OCI-LY7 (cell line): ENCODE data around the gene TM9SF4. TPM values are rescaled to one million over a fixed set of nuclear protein-coding genes. Genes with fewer than 3 reads are reported as not detected.

Experiments
- BruUV-seq: library from RNA; stranded (reverse); fragments of 400-500 nt; replicated peaks from 2 replicates; lab custom pipeline; 2021; lab: Mats Ljungman, UMichigan
- CTCF ChIA-PET: fragments of 300-600 bp; sonication (Branson Sonifier 250); formaldehyde crosslinking; loops from one replicate; lab custom pipeline; 2022; ENCODE audit warnings: antibody characterized with exemption; ENCODE audit not compliant: unreplicated experiment; lab: Charles Lee
- POLR2A ChIA-PET: fragments of 300-600 bp; sonication (Branson Sonifier 250); formaldehyde crosslinking; loops from one replicate; lab custom pipeline; 2022; ENCODE audit warnings: antibody characterized with exemption; lab: Charles Lee
- DNase-seq: peaks from one replicate; pipeline ENCODE4 v3.0.0-alpha.2; 2015; ENCODE audit warnings: low spot score
- H2AFZ ChIP-seq: fragments of 200-600 bp; sonication (generic), shearing (Covaris generic); 2 replicates; pipeline ENCODE4 v1.6.1; 2014; ENCODE audit warnings: mild to moderate bottlenecking, antibody characterized with exemption, low read length, moderate library complexity
- H3K27ac ChIP-seq: fragments of 200-600 bp; sonication (generic); 2 replicates; pipeline ENCODE4 v1.5.1; 2014; ENCODE audit warnings: mixed run types, low read depth, mild to moderate bottlenecking, moderate library complexity, low read length, inconsistent platforms; ENCODE audit not compliant: poor library complexity, severe bottlenecking
- H3K36me3 ChIP-seq: fragments of 200-600 bp; sonication (generic); 2 replicates; pipeline ENCODE4 v1.6.1; 2014; ENCODE audit warnings: mild to moderate bottlenecking, antibody characterized with exemption, low read length, moderate library complexity, mixed read lengths; ENCODE audit not compliant: insufficient read depth
- H3K4me1 ChIP-seq: fragments of 200-600 bp; sonication (generic); 2 replicates; pipeline ENCODE4 v1.5.1; 2014; ENCODE audit warnings: mild to moderate bottlenecking, low read length; ENCODE audit not compliant: insufficient read depth, poor library complexity, severe bottlenecking
- H3K4me2 ChIP-seq: fragments of 200-600 bp; sonication (generic); 2 replicates; pipeline ENCODE4 v1.6.1; 2014; ENCODE audit warnings: mild to moderate bottlenecking, low read length
- H3K4me3 ChIP-seq: fragments of 200-600 bp; sonication (generic); 2 replicates; pipeline ENCODE4 v1.5.1; 2014; ENCODE audit warnings: mild to moderate bottlenecking, low read depth, low read length; ENCODE audit not compliant: poor library complexity, severe bottlenecking
- H3K79me2 ChIP-seq: fragments of 200-600 bp; sonication (generic); 2 replicates; pipeline ENCODE4 v1.6.1; 2016; ENCODE audit warnings: low read depth, mild to moderate bottlenecking, low read length, moderate library complexity, mixed read lengths; ENCODE audit not compliant: insufficient read depth
- H3K9me2 ChIP-seq: fragments of 200-600 bp; sonication (generic); 2 replicates; pipeline ENCODE4 v1.6.1; 2016; ENCODE audit warnings: mild to moderate bottlenecking, low read length, mixed read lengths; ENCODE audit not compliant: insufficient read depth
- H3K9me3 ChIP-seq: fragments of 200-600 bp; sonication (generic); 2 replicates; pipeline ENCODE4 v1.6.1; 2014; ENCODE audit warnings: mild to moderate bottlenecking, mixed run types, low read length, mixed read lengths
- H4K20me1 ChIP-seq: fragments of 200-600 bp; sonication (generic); 2 replicates; pipeline ENCODE4 v1.6.1; 2014; ENCODE audit warnings: mild to moderate bottlenecking, antibody characterized with exemption, low read length, moderate library complexity, mixed read lengths; ENCODE audit not compliant: insufficient read depth
- EZH2phosphoT487 ChIP-seq: fragments of 200-600 bp; sonication (generic); IDR thresholded peaks from 2 replicates; pipeline ENCODE4 v1.6.1; 2018; ENCODE audit warnings: low read depth, borderline replicate concordance, mild to moderate bottlenecking, mixed run types, antibody characterized with exemption, low read length, moderate library complexity, mixed read lengths
- intact Hi-C: fragments of 100-400 bp; cut with micrococcal nuclease; formaldehyde crosslinking; loops from one replicate; pipeline ENCODE4 v1.10.0; 2022; ENCODE audit not compliant: unreplicated experiment
- total RNA-seq, 2 experiments: library from RNA; depleted of rRNA in 1 of 2; stranded (reverse); fragments of >200 nt in 1 of 2; shearing (Covaris generic) in 1 of 2; gene quantifications; 2 replicates each; pipeline ENCODE4 v1.2.3, GENCODE V29; 2014 to 2022
- TF ChIP-seq, protein P1 (sequence below): fragments of 200-600 bp; sonication (generic); conservative IDR thresholded peaks from 2 replicates; pipeline ENCODE4 v1.5.1; 2014; ENCODE audit warnings: mild to moderate bottlenecking, antibody characterized with exemption, low read length, moderate library complexity, mixed read lengths

Gene TM9SF4
- total RNA-seq, 2 experiments from 2014 or later, result 20.8 to 38.9 TPM

DNA sequence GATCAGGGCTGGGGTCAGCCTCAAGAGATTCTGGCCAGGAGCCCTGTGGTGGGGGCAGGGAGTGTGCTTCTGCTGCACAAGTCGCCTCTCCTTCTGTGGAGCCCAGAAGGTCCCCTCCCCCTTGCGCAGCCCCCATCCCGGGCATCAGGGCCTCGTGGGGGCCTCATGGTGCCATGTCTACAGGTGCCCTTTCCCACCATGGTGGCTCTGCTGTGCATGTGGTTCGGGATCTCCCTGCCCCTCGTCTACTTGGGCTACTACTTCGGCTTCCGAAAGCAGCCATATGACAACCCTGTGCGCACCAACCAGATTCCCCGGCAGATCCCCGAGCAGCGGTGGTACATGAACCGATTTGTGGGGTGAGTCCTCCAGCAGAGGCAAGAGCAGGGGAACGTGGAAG, 48.1 kb downstream of the TM9SF4 start:
- H4K20me1 ChIP-seq, result no peaks in the 10 kb centered on the region
- peaks cover 63% of the 10 kb centered on the region for H3K36me3 ChIP-seq
- no peak for TF ChIP-seq EZH2phosphoT487
- TF ChIP-seq, protein P1, sequence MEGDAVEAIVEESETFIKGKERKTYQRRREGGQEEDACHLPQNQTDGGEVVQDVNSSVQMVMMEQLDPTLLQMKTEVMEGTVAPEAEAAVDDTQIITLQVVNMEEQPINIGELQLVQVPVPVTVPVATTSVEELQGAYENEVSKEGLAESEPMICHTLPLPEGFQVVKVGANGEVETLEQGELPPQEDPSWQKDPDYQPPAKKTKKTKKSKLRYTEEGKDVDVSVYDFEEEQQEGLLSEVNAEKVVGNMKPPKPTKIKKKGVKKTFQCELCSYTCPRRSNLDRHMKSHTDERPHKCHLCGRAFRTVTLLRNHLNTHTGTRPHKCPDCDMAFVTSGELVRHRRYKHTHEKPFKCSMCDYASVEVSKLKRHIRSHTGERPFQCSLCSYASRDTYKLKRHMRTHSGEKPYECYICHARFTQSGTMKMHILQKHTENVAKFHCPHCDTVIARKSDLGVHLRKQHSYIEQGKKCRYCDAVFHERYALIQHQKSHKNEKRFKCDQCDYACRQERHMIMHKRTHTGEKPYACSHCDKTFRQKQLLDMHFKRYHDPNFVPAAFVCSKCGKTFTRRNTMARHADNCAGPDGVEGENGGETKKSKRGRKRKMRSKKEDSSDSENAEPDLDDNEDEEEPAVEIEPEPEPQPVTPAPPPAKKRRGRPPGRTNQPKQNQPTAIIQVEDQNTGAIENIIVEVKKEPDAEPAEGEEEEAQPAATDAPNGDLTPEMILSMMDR, result no peak
- no peaks in the 10 kb centered on the region for H3K79me2 ChIP-seq
- no TSS peak for BruUV-seq
- DNase-seq, result no peak
- H3K27ac ChIP-seq, result no peak overlapping the region
- no peaks in the 10 kb centered on the region for H3K9me2 ChIP-seq
- intact Hi-C loops, result loop anchor here (10.0 kb wide), 1 partner anchor 497 kb away; no protein-coding TSS in a partner anchor
- H3K4me3 ChIP-seq, result no peak overlapping the region
- H2AFZ ChIP-seq, result no peak overlapping the region
- ChIA-PET POLR2A (interaction anchor here (0.7 kb wide), 1 partner anchor 344 kb away, joined by 3 read pairs; no protein-coding TSS in a partner anchor), CTCF (no interaction called here)
- H3K4me2 ChIP-seq, result no peak overlapping the region
- no peaks in the 10 kb centered on the region for H3K9me3 ChIP-seq
- no peaks in the 10 kb centered on the region for H3K4me1 ChIP-seq

DNA sequence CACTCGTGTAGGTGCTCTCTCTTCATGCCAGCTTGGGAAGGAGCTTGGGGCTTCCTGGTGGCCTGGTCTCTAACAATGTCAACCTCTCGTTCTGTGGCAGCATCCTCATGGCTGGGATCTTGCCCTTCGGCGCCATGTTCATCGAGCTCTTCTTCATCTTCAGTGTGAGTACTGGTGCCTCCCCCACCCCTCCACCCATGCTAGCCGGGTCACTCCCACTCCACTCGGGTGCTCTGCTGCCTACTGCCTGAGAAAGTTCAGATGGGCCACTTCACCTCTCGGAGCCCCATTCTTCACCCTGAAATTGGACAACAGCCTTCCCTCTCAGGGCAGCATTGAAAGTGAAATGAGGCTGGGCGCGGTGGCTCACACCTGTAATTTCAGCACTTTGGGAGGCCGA, 48.8 kb downstream of the TM9SF4 start:
- Histone ChIP-seq H2AFZ (no peak overlapping the region), H3K27ac (no peak overlapping the region), H3K9me3 (no peaks in the 10 kb centered on the region), H3K4me3 (no peak overlapping the region), H3K79me2 (no peaks in the 10 kb centered on the region), H3K4me2 (no peak overlapping the region), H3K36me3 (peaks cover 63% of the 10 kb centered on the region), H3K9me2 (no peaks in the 10 kb centered on the region), H3K4me1 (no peaks in the 10 kb centered on the region), H4K20me1 (no peaks in the 10 kb centered on the region)
- intact Hi-C loops, result loop anchor here (10.0 kb wide), 1 partner anchor 496 kb away; no protein-coding TSS in a partner anchor
- ChIA-PET CTCF (no interaction called here), POLR2A (interaction anchor here (0.6 kb wide), 1 partner anchor 365 kb away, joined by 3 read pairs; no protein-coding TSS in a partner anchor)
- no peak for DNase-seq
- BruUV-seq, result no TSS peak
- TF ChIP-seq, protein P1, result no peak
- no peak for TF ChIP-seq EZH2phosphoT487

DNA sequence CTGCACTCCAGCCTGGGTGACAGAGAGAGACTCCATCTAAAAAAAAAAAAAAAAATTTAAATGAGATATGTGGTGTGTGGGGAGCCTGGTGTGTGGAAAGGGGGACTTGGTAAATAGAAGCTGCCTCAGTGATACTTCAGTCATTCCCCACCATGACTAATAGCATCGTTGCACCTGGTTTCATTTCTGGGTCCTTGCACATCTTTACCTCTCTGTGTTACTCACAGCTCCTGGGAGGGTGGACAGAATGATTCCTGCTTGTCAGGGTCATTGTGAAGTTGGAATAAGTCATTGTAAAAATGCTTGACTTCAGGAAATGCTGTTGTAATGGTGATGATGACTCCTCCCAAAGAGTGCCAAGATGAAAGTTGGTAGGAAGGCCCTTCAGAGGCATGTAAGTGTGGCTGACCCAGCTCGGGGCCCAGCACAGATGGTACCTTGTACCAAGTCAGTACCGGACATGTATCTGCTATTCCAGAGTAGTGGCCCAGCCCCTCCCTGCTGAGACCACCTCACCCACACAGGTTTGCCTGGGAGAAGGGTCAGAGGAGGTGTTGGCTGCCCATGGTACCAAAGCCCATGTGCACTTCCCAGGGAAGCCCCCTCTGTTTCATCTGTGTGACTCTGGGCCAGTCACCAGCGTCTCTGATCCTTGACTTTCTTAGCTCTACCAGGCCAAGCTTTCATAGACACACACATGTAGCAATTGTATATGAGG, 49.6 kb downstream of the TM9SF4 start:
- Histone ChIP-seq H2AFZ (no peak overlapping the region), H3K27ac (no peak overlapping the region), H4K20me1 (no peaks in the 10 kb centered on the region), H3K9me2 (no peaks in the 10 kb centered on the region), H3K36me3 (peaks cover 63% of the 10 kb centered on the region), H3K4me2 (no peak overlapping the region), H3K79me2 (no peaks in the 10 kb centered on the region), H3K9me3 (no peaks in the 10 kb centered on the region), H3K4me1 (no peaks in the 10 kb centered on the region), H3K4me3 (no peak overlapping the region)
- TF ChIP-seq, protein P1, result no peak
- no peak for TF ChIP-seq EZH2phosphoT487
- no peak for DNase-seq
- ChIA-PET POLR2A (interaction anchor here (0.6 kb wide), 1 partner anchor 364 kb away, joined by 3 read pairs; no protein-coding TSS in a partner anchor), CTCF (no interaction called here)
- BruUV-seq, result no TSS peak
- intact Hi-C loops, result loop anchor here (10.0 kb wide), 1 partner anchor 496 kb away; no protein-coding TSS in a partner anchor
